ENCODE results near the gene PSG11.
"Not testable (repeated sequence)": the region's sequence is repeated elsewhere in the genome, so short reads cannot be mapped to it uniquely, and the experiment has no call there.

Gene PSG11

DNA sequence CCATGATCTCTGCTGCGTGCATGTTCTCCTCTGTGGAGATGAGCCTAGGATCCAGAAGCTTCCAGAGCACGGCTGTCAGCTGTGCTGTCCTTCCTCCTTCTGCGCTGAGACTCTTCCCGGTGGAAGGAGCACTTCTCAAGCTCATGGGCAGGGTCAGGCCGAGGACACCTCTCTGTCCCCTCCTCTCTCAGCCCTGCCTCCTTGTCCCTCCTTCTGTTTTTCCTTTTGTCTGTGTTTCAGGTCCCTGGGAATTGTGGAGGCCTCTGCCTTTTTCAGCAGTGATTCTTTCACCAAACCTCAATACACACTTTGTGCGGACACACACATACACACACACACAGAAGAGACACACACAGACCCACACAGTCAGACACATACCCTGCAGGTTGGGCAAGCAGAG is at the start of gene PSG11:
Gene PSG11, minus strand, starts transcription at position 101 of the 400 bp plus-strand sequence. Its CDS starts 97 bp downstream, at position 4.
- not testable (repeated sequence) for DNase-seq

DNA sequence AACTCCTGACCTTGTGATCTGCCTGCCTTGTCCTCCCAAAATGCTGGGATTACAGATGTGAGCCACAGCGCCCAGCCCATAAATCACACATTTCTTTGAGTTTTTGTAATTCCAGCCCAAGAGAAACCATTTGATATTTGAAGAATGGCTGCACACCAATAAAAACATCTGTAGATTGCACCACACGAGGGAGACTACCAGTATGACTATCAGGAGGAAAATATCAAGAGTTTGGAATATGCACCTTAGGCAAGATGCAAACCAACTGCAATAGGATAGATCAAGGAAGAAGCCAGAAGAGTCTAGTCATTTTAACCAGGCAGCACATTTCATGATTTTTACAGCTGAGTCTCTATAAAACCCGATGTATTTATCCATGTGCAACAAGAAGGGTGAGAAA is 36.1 kb upstream of the PSG11 start:
- not testable (repeated sequence) for DNase-seq

- DNase-seq, result not testable (repeated sequence)
Measured at GRCh38 chr19:43061326-43061725, 35.1 kb upstream of the PSG11 start.

- not testable (repeated sequence) for DNase-seq
Measured at GRCh38 chr19:43060254-43060653, 34.0 kb upstream of the PSG11 start.

GRCh38 chr19:43059482-43059881 is 33.2 kb upstream of the PSG11 start:
- not testable (repeated sequence) for DNase-seq

- not testable (repeated sequence) for DNase-seq
Measured at GRCh38 chr19:43058440-43058839, 32.2 kb upstream of the PSG11 start.

DNA sequence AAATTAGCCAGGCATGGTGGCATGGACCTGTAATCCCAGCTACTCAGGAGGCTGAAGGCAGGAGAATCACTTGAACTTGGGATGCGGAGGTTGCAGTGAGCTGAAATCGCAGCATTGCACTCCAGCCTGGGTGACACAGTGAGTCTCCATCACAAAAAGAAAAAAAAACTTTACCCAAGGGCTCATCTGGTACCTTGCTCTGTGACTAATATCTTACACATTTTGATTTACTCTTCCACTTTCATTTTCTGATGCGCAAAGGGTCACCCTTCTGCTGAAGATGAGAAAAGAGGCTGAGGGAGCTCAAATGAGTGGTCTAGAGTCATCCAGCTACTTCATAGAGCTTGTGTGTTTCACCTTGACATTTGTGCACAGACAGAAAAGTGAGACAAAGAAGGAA is 21.7 kb upstream of the PSG11 start:
- DNase-seq, result not testable (repeated sequence)

- DNase-seq, result not testable (repeated sequence)
Measured at GRCh38 chr19:43046578-43046977, 20.3 kb upstream of the PSG11 start.

GRCh38 chr19:43043492-43044180 is 17.4 kb upstream of the PSG11 start:
- not testable (repeated sequence) for DNase-seq

GRCh38 chr19:43031645-43032044 is 5.4 kb upstream of the PSG11 start:
- not testable (repeated sequence) for DNase-seq

DNA sequence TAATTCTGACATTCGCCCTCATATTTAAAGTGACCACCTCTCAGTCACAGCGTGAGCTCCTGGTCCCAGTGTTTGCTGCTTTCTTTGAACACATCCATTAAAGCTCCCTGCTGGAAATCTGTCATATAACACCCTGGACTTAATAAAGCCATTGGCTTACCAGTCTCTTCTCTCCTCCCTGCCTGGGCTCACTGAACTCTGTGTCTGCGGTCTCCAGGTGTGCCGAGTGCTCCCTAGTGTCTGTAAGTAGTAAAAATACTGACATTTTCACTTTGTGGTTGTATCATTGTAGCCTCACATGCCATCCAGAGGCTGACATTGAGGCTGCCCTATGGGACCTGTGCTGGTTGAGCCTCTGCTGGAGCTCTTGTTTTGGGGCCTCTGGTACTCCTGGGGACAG is 2.6 kb upstream of the PSG11 start:
- DNase-seq, result no peak

DNA sequence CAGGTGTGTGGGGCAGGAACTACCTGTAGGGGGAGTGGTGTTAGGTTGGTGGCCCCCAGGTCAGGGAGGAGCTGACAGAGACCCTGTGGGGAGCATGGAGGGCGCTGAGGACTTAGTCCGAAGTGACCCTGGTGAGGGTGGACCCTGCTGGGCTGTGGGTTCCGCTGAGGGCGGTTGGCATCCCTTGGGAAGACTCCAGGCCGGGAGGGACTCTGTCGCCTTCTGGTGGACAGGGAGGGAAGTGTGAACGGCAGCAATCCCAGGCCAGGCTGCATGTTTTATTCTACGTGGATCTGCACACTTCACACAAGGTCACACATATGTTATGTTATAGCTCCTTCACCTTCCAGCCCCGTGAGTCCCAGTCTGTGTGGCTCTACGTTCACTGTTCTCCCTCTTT is 1.7 kb upstream of the PSG11 start:
- not testable (repeated sequence) for DNase-seq

DNA sequence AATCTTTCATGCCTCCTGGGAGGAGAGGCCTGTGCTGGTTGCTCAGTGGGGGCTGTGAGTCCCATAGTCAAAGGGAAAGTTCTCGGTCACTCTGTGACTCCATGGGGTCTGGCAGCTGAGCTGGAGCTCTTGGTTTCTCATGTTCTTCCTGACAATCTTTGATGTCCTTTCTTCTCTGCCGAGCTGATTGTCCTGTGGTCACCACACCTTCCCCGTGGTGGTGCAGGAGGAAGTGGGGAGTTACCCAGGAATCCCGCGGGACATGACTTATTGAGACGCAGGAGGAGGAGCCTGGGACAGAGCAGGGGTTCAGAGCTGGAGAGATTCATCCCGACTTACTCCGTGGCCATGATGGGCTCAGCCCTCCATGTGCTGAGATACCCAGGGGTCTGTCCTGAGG is 792 bp upstream of the PSG11 start:
- not testable (repeated sequence) for DNase-seq

GRCh38 chr19:43022098-43022497 is 4.2 kb downstream of the PSG11 start:
- not testable (repeated sequence) for DNase-seq

DNA sequence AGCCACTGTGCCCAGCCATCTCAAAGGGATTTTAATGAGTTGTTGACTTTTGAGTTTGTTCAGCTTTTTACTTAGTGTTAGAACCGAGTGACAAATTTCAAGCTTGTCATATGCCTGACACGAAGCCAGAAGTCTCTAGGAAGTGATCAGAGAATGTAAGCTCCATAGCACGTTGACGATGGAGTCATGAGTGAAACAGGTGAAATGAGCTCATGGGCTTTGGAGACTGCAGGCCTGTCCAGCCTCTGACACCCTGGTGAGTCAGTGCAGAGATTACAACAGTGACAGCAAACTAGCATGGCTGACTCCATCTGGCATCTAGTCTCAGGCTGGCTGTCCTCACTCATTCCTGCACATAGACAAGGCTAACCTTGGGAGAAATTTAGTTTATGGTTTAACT is 4.6 kb downstream of the PSG11 start:
- DNase-seq, result not testable (repeated sequence)

DNA sequence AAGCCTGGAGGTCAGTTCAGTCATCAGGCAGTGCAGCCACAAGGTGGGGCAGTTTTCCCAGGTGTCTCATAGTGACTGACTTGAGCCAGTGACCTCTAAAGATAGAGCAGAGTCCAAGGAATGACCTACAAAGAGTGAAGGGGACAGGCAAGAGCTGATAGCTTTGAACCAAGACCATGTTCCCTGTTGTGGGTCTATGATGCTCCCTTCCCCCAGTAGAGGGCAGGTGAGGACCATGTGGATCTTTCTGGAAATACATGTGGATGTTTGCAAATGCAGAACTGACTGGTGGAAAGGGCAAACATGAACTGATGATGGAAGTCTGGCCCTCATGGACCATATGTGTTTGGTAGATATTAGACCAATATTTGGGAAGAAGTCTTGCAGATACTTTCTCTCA is 6.7 kb downstream of the PSG11 start:
- not testable (repeated sequence) for DNase-seq

GRCh38 chr19:43005841-43006240 is 20.4 kb downstream of the PSG11 start:
- DNase-seq, result not testable (repeated sequence)

GRCh38 chr19:43004846-43005245 is 21.4 kb downstream of the PSG11 start:
- not testable (repeated sequence) for DNase-seq

DNA sequence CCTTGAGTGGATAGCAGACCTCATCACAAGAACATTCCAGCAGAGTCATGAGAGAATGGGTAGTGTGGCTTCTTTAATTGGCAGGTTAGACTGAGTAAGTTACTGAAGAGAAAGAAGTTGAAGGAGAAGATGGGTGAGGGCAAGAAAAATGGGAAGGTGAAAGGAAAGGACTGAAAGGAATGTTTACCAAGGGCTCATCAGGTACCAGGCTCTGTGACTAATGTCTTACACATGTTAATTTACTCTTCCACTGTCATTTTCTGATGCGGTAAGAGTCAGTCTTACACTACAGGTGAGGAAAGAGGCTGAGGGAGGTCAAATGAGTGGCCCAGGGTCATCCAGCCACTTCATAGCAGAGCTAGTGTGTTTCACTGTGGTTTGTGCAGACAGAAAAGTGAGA is 22.6 kb downstream of the PSG11 start:
- DNase-seq, result not testable (repeated sequence)

DNA sequence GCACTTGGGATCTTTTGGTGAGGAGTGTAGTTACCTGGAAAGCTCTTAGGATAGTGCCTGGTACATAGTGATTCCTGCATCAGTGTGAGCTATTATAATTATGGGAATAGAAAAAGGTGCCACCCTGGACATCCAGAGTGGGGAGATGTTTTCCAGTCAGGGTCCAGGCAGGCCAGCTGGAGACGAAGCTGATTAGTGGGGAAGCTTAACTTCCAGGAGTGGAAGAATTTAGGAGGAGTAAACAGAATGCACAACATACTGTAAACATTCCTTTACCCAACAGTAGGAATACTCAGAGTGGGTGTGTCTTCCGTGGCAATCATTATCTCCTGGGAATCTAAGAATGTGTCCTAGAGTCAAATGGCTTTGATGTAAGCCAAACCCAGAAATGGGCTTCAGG is 23.3 kb downstream of the PSG11 start:
- DNase-seq, result not testable (repeated sequence)

GRCh38 chr19:42996161-42996560 is 30.1 kb downstream of the PSG11 start:
- DNase-seq, result not testable (repeated sequence)

GRCh38 chr19:42992029-42992604 is 34.2 kb downstream of the PSG11 start:
- DNase-seq, result not testable (repeated sequence)

DNA sequence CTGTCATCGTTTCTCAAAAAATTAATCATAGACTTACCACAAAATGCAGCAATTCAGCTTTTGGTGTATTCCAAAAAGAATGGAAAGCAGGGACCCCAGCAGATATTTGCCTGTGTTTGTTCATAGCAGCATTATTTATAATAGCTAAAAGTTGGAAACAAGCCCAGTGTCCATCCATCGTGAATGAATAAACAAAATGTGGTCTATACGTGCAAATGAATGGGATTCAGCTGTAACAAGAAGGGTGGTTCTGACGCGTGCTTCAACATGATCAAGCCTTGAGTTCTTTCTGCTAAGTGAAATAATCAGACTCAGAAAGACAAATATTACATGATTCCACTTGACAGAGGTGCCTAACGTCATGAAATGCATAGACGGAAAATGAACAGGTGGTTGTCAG is 36.4 kb downstream of the PSG11 start:
- DNase-seq, result no peak

DNA sequence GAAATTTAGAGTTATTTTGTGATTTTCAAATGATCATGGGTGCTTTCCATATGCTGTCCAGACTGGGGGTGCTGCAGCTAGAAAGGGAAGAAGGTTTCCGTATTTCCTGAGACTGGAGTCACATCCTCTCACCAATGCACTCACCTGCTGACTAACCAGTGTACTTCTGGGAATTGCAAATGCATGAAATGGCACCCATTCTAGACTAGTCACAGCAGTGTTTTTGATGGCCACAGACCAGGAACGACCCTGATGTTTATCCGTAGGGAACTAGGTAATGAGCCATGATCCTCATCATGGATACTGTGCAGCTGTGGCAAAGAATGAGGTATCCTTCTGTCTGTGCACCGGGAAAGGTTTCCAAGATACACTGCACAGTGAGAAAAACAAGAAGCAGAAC is 37.1 kb downstream of the PSG11 start:
- not testable (repeated sequence) for DNase-seq

DNA sequence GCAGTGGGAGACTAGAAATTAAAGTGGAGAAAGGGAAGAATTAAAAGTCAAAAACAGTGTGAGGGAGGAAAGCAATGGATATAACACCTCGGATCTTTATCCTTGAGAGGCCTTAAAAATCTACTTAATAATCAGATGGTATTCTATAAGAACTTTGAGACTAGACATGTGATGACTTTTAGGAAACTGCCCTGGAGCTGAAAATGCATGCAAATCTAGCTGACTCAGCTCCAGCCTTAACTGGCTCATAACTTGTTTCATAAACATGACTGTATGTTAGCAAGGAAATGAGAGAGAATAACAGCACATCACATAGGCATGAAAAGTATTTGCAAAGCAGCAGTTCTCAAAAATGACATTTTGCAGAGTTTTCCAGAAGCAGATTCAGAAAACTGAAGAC is 38.1 kb downstream of the PSG11 start:
- not testable (repeated sequence) for DNase-seq
